HFFc6 (cell line): ENCODE results near the gene TBL1XR1. TPM values are rescaled to one million over a fixed set of nuclear protein-coding genes. Genes with fewer than 3 reads are reported as not detected.

Experiments used
- DNase-seq: peaks from one replicate; pipeline ENCODE4 v3.0.0-alpha.2; 2018
- H3K27ac Mint-ChIP-seq: 2 replicates; pipeline ENCODE4 v1.8.0; 2020; ENCODE audit warnings: mild to moderate bottlenecking, mixed read lengths
- H3K27me3 Mint-ChIP-seq: 2 replicates; pipeline ENCODE4 v1.8.0; 2021; ENCODE audit warnings: mild to moderate bottlenecking, moderate library complexity, mixed read lengths; ENCODE audit not compliant: insufficient read depth
- H3K36me3 Mint-ChIP-seq: 2 replicates; pipeline ENCODE4 v1.8.0; 2021; ENCODE audit warnings: low read depth, mixed read lengths
- H3K4me1 Mint-ChIP-seq: 2 replicates; pipeline ENCODE4 v1.8.0; 2020; ENCODE audit warnings: low read depth, mixed read lengths
- H3K4me3 Mint-ChIP-seq: 2 replicates; pipeline ENCODE4 v1.8.0; 2020; ENCODE audit warnings: mild to moderate bottlenecking, moderate library complexity, mixed read lengths
- H3K9me3 Mint-ChIP-seq: 2 replicates; pipeline ENCODE4 v1.8.0; 2020; ENCODE audit warnings: mild to moderate bottlenecking, mixed read lengths
- CTCF ChIP-seq: fragments of 200-600 bp; sonication (generic); IDR thresholded peaks from 2 replicates; pipeline ENCODE4 v1.5.0; 2021; ENCODE audit warnings: antibody characterized with exemption, mild to moderate bottlenecking
- total RNA-seq, 6 experiments: library from RNA; stranded (reverse); fragmentation: NEBNext Ultra II Directional; extraction: Animal tissue kit (Norgen Biotek cat#: 25700); gene quantifications; 2 replicates in 1 of 6; 3 replicates in 5 of 6; pipeline ENCODE4 v1.2.3, GENCODE V29; 2021

TBL1XR1 gene
- total RNA-seq, 6 experiments from 2014 or later = 89.5 to 131 (median 114) TPM

GRCh38 chr3:176978441-176978840 is 218.8 kb downstream of the TBL1XR1 start:
- Mint-ChIP-seq H3K4me3 (no peak overlapping the region), H3K36me3 (peaks cover 7% of the 10 kb centered on the region; the same call in 1 of the 2 replicates), H3K4me1 (peaks cover 9% of the 10 kb centered on the region), H3K27ac (no peak overlapping the region), H3K27me3 (peaks cover 2% of the 10 kb centered on the region; the same call in 1 of the 2 replicates), H3K9me3 (peaks cover 8% of the 10 kb centered on the region)
- no peak for TF ChIP-seq CTCF
- DNase-seq = no peak

GRCh38 chr3:176977331-176977730 is 220.0 kb downstream of the TBL1XR1 start:
- no peak for DNase-seq
- peaks cover 2% of the 10 kb centered on the region; the same call in 1 of the 2 replicates for H3K27me3 Mint-ChIP-seq
- H3K27ac Mint-ChIP-seq = no peak overlapping the region
- no peak for TF ChIP-seq CTCF
- peaks cover 6% of the 10 kb centered on the region for H3K9me3 Mint-ChIP-seq
- no peak overlapping the region for H3K4me3 Mint-ChIP-seq
- peaks cover 9% of the 10 kb centered on the region for H3K4me1 Mint-ChIP-seq
- H3K36me3 Mint-ChIP-seq = peaks cover 7% of the 10 kb centered on the region; the same call in 1 of the 2 replicates

- H3K4me1 Mint-ChIP-seq = peaks cover 9% of the 10 kb centered on the region
- no peak overlapping the region for H3K27ac Mint-ChIP-seq
- TF ChIP-seq CTCF = no peak
- peaks cover 2% of the 10 kb centered on the region; the same call in 1 of the 2 replicates for H3K27me3 Mint-ChIP-seq
- no peaks in the 10 kb centered on the region for H3K36me3 Mint-ChIP-seq
- no peak overlapping the region for H3K4me3 Mint-ChIP-seq
- DNase-seq = no peak
- no peaks in the 10 kb centered on the region for H3K9me3 Mint-ChIP-seq
These were observed 220.7 kb downstream of the TBL1XR1 start for GRCh38 chr3:176976586-176976985.

GRCh38 chr3:176974279-176974678 is 223.0 kb downstream of the TBL1XR1 start:
- Mint-ChIP-seq H3K4me3 (no peak overlapping the region), H3K27me3 (no peaks in the 10 kb centered on the region), H3K36me3 (no peaks in the 10 kb centered on the region), H3K9me3 (no peaks in the 10 kb centered on the region), H3K4me1 (peaks cover 9% of the 10 kb centered on the region), H3K27ac (no peak overlapping the region)
- no peak for TF ChIP-seq CTCF
- DNase-seq = no peak

GRCh38 chr3:176971613-176972174 is 225.6 kb downstream of the TBL1XR1 start:
- Mint-ChIP-seq H3K27me3 (no peaks in the 10 kb centered on the region), H3K4me1 (peaks cover 17% of the 10 kb centered on the region), H3K36me3 (no peaks in the 10 kb centered on the region), H3K4me3 (no peak overlapping the region), H3K9me3 (no peaks in the 10 kb centered on the region), H3K27ac (no peak overlapping the region)
- TF ChIP-seq CTCF = no peak
- DNase-seq = no peak
